Gastroesophageal sphincter (tissue), 4 donors: ENCODE data around the gene ABI3BP. TPM values are rescaled to one million over a fixed set of nuclear protein-coding genes. Genes with fewer than 3 reads are reported as not detected.

ENCODE experiments used
- ATAC-seq: fragments of 150-250 bp; one replicate; pipeline ENCODE4 v1.9.1; 2016; ENCODE audit warnings: mild to moderate bottlenecking, moderate library complexity
- H3K27ac ChIP-seq, 4 donors: fragments of 200-600 bp; sonication (generic) in 3 of 4; 1 replicate in 3 of 4; 2 replicates in 1 of 4; pipeline ENCODE4 v1.5.1; 2016 to 2019
- H3K27me3 ChIP-seq: fragments of 200-600 bp; sonication (generic); one replicate; pipeline ENCODE4 v1.5.1; 2019
- H3K36me3 ChIP-seq, 2 donors: fragments of 200-600 bp; sonication (generic); one replicate each; pipeline ENCODE4 v1.5.1; 2019; ENCODE audit warnings: control low read depth in 1 of 2
- H3K4me1 ChIP-seq, 3 donors: fragments of 200-600 bp; sonication (generic); 1 replicate in 2 of 3; 2 replicates in 1 of 3; pipeline ENCODE4 v1.5.1; 2016 to 2019; ENCODE audit warnings: control low read depth in 2 of 3
- H3K4me3 ChIP-seq, 2 donors: fragments of 200-600 bp; sonication (generic); one replicate each; pipeline ENCODE4 v1.5.1; 2019; ENCODE audit warnings: mild to moderate bottlenecking in 1 of 2, moderate library complexity in 1 of 2
- H3K9me3 ChIP-seq, 3 donors: fragments of 200-600 bp; sonication (generic); one replicate each; pipeline ENCODE4 v1.5.1; 2017 to 2019; ENCODE audit warnings: control low read depth in 2 of 3
- EP300 ChIP-seq: sonication (generic); formaldehyde crosslinking; IDR thresholded peaks from one replicate; pipeline ENCODE4 v1.6.1; 2017; ENCODE audit warnings: antibody characterized with exemption, mild to moderate bottlenecking
- POLR2A ChIP-seq, 2 donors: fragments of 450-650 bp; IDR thresholded peaks; one replicate each; pipeline ENCODE4 v1.6.1; 2017; ENCODE audit warnings: antibody characterized with exemption in 2 of 2, mild to moderate bottlenecking in 2 of 2, moderate library complexity in 1 of 2
- POLR2AphosphoS5 ChIP-seq: sonication (generic); formaldehyde crosslinking; IDR thresholded peaks from one replicate; pipeline ENCODE4 v1.6.1; 2017; ENCODE audit warnings: antibody characterized with exemption
- WGBS, 2 donors: methylation state at CpG; one replicate each; pipeline ENCODE4 v1.1.5; 2018; ENCODE audit warnings: low coverage in 1 of 2; 5-methylcytosine and 5-hydroxymethylcytosine counted together
- total RNA-seq, 4 donors: library from RNA; depleted of rRNA; stranded (reverse); fragments of >200 nt; gene quantifications; one replicate each; pipeline ENCODE4 v1.1.0, GENCODE V29; 2016
- TF ChIP-seq, protein P1 (sequence below), 4 experiments: fragments of 200-600 bp in 2 of 4; fragments of 450-650 bp in 2 of 4; sonication (generic) in 1 of 4; IDR thresholded peaks; one replicate each; pipeline ENCODE4 v1.5.1; 2017 to 2019; ENCODE audit warnings: antibody characterized with exemption in 4 of 4, mild to moderate bottlenecking in 2 of 4, moderate library complexity in 2 of 4

The ABI3BP gene
- total RNA-seq, 4 donors from 2014 or later = 59.6 to 158 (median 99.9) TPM

GRCh38 chr3:100725935-100726513, 267.2 kb downstream of the ABI3BP start:
- no peak for ATAC-seq
- Histone ChIP-seq H3K27me3 (no peaks in the 10 kb centered on the region), H3K36me3 (peaks cover 0 to 66% of the 10 kb centered on the region in 2 donors), H3K9me3 (no peaks in the 10 kb centered on the region), H3K4me3 (no peak overlapping the region), H3K4me1 (peaks cover 0 to 21% (median 3%) of the 10 kb centered on the region in 3 donors), H3K27ac (no peak overlapping the region)
- TF ChIP-seq EP300 (no peak), POLR2AphosphoS5 (no peak), POLR2A (IDR thresholded peaks at IDR 0.05) (no peak)
- TF ChIP-seq, protein P1, sequence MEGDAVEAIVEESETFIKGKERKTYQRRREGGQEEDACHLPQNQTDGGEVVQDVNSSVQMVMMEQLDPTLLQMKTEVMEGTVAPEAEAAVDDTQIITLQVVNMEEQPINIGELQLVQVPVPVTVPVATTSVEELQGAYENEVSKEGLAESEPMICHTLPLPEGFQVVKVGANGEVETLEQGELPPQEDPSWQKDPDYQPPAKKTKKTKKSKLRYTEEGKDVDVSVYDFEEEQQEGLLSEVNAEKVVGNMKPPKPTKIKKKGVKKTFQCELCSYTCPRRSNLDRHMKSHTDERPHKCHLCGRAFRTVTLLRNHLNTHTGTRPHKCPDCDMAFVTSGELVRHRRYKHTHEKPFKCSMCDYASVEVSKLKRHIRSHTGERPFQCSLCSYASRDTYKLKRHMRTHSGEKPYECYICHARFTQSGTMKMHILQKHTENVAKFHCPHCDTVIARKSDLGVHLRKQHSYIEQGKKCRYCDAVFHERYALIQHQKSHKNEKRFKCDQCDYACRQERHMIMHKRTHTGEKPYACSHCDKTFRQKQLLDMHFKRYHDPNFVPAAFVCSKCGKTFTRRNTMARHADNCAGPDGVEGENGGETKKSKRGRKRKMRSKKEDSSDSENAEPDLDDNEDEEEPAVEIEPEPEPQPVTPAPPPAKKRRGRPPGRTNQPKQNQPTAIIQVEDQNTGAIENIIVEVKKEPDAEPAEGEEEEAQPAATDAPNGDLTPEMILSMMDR (IDR thresholded peaks at IDR 0.05) = no peak
- 100% methylated on average over 2 to 3 of the region's 3 CpGs for WGBS, 2 donors

GRCh38 chr3:100720426-100720825, 272.8 kb downstream of the ABI3BP start:
- peaks cover 0 to 42% of the 10 kb centered on the region in 2 donors for H3K36me3 ChIP-seq
- no peak overlapping the region for H3K4me3 ChIP-seq
- TF ChIP-seq POLR2AphosphoS5 (no peak), EP300 (no peak), POLR2A (IDR thresholded peaks at IDR 0.05) (no peak)
- TF ChIP-seq, protein P1 (IDR thresholded peaks at IDR 0.05) = no peak
- peaks cover 0 to 45% (median 0%) of the 10 kb centered on the region in 3 donors for H3K4me1 ChIP-seq
- no peak overlapping the region for H3K27ac ChIP-seq
- no peaks in the 10 kb centered on the region for H3K9me3 ChIP-seq
- no peak for ATAC-seq
- H3K27me3 ChIP-seq = no peaks in the 10 kb centered on the region
- WGBS, 2 donors = 68 to 87% methylated on average over 2 to 4 of the region's 5 CpGs

GRCh38 chr3:100719136-100719535, 274.1 kb downstream of the ABI3BP start:
- WGBS, 2 donors = 0 to 17% methylated on average over 1 of the region's 1 CpG
- Histone ChIP-seq H3K36me3 (peaks cover 0 to 46% of the 10 kb centered on the region in 2 donors), H3K27me3 (no peaks in the 10 kb centered on the region), H3K4me1 (peaks cover 0 to 56% (median 6%) of the 10 kb centered on the region in 3 donors), H3K27ac (no peak overlapping the region), H3K9me3 (no peaks in the 10 kb centered on the region), H3K4me3 (no peak overlapping the region)
- no peak for ATAC-seq
- TF ChIP-seq, protein P1 (IDR thresholded peaks at IDR 0.05) = no peak
- TF ChIP-seq POLR2A (IDR thresholded peaks at IDR 0.05) = no peak
- no peak for TF ChIP-seq EP300
- TF ChIP-seq POLR2AphosphoS5 = no peak

- no peak for TF ChIP-seq POLR2AphosphoS5
- TF ChIP-seq, protein P1 (IDR thresholded peaks at IDR 0.05) = no peak
- no peak for TF ChIP-seq POLR2A (IDR thresholded peaks at IDR 0.05)
- TF ChIP-seq EP300 = no peak
- Histone ChIP-seq H3K4me3 (no peak overlapping the region), H3K36me3 (peaks cover 0 to 52% of the 10 kb centered on the region in 2 donors), H3K4me1 (peaks cover 0 to 68% (median 6%) of the 10 kb centered on the region in 3 donors), H3K27ac (no peak overlapping the region), H3K27me3 (no peaks in the 10 kb centered on the region), H3K9me3 (no peaks in the 10 kb centered on the region)
- WGBS, 2 donors = 83 to 88% methylated on average over 1 to 3 of the region's 4 CpGs
- ATAC-seq = no peak
Measured at GRCh38 chr3:100717637-100718487, 275.4 kb downstream of the ABI3BP start.
